H7 (cell line): ENCODE data around the gene ABHD2. TPM values are rescaled to one million over a fixed set of nuclear protein-coding genes. Genes with fewer than 3 reads are reported as not detected.
"Not testable (repeated sequence)": the region's sequence is repeated elsewhere in the genome, so short reads cannot be mapped to it uniquely, and the experiment has no call there.

ENCODE experiments used
- DNase-seq: peaks from one replicate; pipeline ENCODE4 v3.0.0; 2012
- H3K27me3 ChIP-seq: 2 replicates; pipeline ENCODE4 v1.6.0; 2011; ENCODE audit warnings: mild to moderate bottlenecking, low read length; ENCODE audit not compliant: control insufficient read depth, insufficient read depth
- H3K36me3 ChIP-seq: replicated peaks from 2 replicates; pipeline ENCODE4 v1.5.1; 2011; ENCODE audit warnings: low read length; ENCODE audit not compliant: control insufficient read depth, insufficient read depth
- H3K4me3 ChIP-seq: 2 replicates; pipeline ENCODE4 v1.5.1; 2011; ENCODE audit warnings: low read depth, mild to moderate bottlenecking, control low read depth, low read length, moderate library complexity; ENCODE audit not compliant: insufficient read depth
- total RNA-seq: library from RNA; depleted of rRNA; stranded (reverse); fragments of >200 nt; shearing (Covaris generic); gene quantifications from 2 replicates; pipeline ENCODE4 v1.2.3, GENCODE V29; 2014

The ABHD2 gene
- total RNA-seq, 1 experiment from 2014 or later, result 14.9 TPM

DNA sequence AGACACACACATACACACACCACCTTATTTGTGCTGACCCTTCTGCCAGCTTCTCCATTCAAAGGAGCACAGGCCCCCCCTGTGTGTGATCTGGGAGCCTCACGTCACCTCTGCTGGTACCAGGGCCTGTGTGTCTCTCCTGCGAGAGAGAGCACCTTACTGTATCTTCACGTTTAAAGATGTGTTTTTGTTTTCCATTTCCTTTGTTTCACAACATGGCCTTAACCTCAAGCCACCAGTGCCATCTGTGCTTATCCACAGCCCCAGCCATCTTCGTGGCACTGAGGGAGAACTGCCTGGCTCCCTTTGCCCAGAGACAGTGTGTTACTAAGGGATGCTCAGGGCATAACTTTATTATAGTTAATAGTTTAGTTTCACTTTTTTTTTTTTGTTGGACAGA, 52.3 kb downstream of the ABHD2 start:
- H3K36me3 ChIP-seq, result no peaks in the 10 kb centered on the region
- DNase-seq, result no peak
- no peak overlapping the region for H3K4me3 ChIP-seq
- no peaks in the 10 kb centered on the region for H3K27me3 ChIP-seq

DNA sequence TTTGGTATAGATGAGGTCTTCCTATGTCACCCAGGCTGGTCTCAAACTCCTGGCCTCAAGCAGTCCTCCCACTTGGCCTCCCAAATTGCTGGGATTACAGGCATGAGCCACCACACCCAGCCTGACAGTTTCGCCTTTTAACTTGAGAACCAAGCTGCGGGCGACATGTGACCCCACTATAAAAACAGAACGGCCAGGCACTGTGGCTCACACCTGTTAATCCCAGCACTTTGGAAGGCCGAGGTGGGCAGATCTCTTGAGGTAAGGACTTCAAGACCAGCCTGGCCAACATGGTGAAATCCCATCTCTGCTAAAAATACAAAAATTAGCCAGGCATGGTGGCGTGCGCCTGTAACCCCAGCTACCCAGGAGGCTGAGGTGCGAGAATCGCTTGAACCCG, 52.9 kb downstream of the ABHD2 start:
- not testable (repeated sequence) for H3K27me3 ChIP-seq, DNase-seq, H3K36me3 ChIP-seq, H3K4me3 ChIP-seq

DNA sequence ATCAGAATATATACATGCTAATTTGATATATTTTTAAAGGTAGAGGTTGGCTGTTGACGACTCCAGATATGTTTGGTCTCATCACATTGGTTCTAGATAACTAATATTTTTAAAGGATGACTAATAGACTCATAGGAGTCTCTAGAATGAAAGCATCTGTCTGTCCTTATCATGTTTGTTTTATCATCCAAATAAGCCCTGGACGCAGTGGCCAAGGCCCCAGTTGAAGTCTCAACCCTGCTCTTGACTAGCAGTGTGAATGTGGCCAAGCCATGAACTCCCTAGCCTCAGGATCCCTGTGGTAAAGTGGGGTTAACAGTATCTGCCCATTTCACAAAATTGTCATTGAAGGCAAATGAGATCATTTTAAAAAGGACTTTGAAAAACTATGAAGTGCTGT, 53.6 kb downstream of the ABHD2 start:
- Histone ChIP-seq H3K4me3 (no peak overlapping the region), H3K36me3 (no peaks in the 10 kb centered on the region), H3K27me3 (no peaks in the 10 kb centered on the region)
- DNase-seq, result no peak

DNA sequence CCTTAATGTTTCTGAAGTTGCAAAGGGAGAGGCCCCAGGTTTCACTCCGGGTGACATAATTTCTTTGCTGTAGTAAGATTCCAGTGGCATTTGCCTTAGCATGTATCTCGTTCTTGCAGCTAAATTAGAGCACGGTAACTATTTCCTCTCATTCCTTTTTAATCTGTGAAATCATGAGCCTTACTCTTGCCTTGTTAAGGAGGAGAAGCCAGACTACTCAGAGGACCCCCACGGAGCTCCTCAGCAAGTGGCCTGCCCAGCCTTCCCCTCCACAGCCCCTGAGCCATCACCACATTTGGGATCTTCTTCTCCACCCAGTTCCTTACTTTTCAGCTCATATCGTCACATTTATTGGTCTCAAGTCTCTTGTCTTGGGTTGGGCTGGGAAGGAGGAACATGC, 54.2 kb downstream of the ABHD2 start:
- Histone ChIP-seq H3K27me3 (no peaks in the 10 kb centered on the region), H3K4me3 (no peak overlapping the region), H3K36me3 (no peaks in the 10 kb centered on the region)
- no peak for DNase-seq

DNA sequence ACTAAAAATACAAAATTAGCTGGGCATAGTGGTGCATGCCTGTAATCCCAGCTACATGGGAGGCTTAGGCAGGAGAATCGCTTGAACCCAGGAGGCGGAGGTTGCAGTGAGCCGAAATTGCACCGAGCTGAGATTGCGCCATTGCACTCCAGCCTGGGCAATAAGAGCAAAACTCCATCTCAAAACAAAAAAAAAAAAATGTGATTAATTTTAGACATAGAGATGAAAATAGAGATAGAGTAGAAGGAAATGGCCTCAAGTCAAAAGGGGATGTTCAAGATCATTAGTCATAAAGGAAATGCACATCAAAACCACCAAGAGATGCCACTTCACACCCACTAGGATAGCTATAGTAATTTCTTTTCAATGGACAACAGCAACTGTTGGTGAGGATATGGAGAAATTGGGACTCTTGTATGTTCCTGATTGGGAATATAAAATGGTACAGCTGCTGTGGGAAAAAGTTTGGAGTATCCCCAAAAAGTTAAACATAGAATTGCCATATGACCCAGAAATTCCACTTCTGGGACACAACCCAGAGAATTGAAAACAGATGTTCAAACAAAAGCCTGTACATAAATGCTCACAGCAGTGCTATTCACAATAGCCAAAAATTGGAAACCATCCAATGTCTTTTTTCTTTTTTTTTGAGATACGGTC, 55.4 kb downstream of the ABHD2 start:
- Histone ChIP-seq H3K36me3 (no peaks in the 10 kb centered on the region), H3K4me3 (no peak overlapping the region), H3K27me3 (no peaks in the 10 kb centered on the region)
- no peak for DNase-seq

DNA sequence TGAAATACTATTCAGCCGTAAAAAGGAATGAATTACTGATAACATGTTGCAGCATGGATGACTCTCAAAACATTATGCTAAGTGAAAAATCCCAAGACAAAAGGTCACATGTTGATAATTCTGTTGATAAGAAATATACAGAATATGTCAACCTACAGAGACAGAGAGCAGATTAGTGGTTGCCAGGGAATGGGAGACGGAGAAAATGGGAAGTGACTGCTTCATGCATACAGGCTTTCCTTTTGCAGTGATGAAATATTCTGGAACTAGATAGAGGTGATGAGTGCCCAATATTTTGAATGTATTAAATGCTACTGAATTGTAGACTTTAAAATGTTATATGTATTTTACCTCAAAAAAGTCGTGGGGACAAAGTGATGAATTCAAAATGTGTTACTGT, 56.2 kb downstream of the ABHD2 start:
- Histone ChIP-seq H3K4me3 (no peak overlapping the region), H3K27me3 (no peaks in the 10 kb centered on the region), H3K36me3 (no peaks in the 10 kb centered on the region)
- DNase-seq, result no peak

DNA sequence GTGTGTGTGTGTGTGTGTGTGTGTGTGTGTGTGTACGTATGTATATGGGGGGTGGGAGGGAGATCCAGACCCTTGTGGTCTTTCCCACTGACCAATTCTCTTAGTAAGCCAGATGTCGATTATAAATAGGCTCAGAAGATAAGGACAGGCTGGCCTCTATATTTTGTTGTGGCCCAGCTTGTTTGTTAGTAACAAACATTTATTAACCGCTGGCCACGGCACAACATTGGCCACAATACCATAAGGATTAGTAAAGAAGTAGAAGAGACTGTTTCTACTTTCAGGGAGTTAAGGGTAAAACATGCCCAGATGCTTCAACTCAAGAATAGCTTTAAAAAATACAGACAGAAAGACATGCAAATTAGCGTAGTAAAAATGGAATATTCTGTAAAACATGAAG, 58.1 kb downstream of the ABHD2 start:
- no peak for DNase-seq
- Histone ChIP-seq H3K27me3 (no peaks in the 10 kb centered on the region), H3K4me3 (no peak overlapping the region), H3K36me3 (no peaks in the 10 kb centered on the region)

DNA sequence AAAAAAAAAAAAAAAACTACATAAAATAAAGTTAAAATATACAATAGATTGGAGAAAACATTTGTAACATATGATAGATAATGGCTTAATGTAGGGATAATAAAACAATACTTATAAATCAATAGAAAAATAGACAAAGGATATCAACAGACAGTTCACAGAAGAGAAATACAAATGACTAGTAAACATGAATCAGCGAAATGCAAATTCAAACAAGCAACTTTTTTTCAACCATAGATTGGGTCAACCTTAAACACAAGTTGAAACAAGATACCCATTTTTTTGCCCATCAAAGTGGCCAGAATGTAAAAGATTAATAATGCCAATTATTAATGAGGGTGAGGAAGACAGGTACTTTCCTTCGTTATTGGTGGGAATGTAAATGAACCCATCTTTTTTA, 59.9 kb downstream of the ABHD2 start:
- Histone ChIP-seq H3K27me3 (no peaks in the 10 kb centered on the region), H3K36me3 (peaks cover 1% of the 10 kb centered on the region; the same call in 1 of the 2 replicates)
- DNase-seq, result no peak

DNA sequence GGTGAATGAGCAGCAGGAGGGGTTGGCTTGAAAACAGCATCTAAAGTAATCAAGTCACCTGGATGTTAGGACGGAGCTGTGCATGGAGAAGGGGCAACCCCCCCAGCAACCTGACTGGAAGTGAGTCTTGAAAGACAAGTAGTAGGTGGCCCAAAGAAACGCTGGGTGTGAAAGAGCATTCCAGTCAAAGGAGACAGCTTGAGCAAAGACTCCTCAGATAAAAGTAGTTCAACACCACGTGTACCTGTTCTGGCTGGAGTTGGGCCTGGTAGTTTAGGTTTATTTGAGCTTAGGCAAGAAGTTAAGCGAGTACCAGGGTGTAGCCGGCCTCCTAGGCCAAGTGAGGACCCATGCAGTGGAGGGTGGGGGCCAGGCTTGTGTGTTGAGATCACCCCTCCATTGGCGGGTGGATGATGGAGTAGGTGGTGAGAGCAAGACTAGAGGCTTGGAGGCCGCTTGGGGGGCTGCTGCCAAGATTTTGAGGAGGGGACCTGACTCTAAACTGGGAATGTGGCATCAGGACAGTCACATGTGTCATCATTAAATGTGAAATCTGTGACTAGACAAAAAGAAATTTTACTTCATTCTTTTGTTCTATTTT, 61.3 kb downstream of the ABHD2 start:
- no peaks in the 10 kb centered on the region for H3K27me3 ChIP-seq
- H3K4me3 ChIP-seq, result no peak overlapping the region
- peaks cover 1% of the 10 kb centered on the region; the same call in 1 of the 2 replicates for H3K36me3 ChIP-seq
- no peak for DNase-seq

More for the DNA sequence above, 59.9 kb downstream of the ABHD2 start:
- H3K4me3 ChIP-seq, result no peak overlapping the region

DNA sequence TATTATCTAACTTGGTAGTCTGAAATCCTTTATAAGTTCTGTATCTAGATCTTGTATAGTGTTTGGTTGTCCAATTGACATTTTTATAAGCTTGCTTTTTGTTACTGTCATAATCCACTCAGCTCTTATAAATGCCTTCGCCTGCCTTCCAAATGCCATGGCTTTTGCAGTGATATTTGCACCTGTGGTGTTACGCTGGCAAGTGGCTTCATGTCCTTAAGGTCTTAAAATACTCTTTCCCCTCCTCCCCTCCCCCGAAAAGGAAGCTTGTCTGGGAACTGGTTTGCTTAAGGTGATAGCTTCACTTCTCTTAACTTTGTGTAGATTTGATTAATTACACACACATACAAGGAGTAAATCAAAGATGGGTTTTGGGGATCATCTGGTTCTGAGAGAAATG, 62.0 kb downstream of the ABHD2 start:
- no peaks in the 10 kb centered on the region for H3K27me3 ChIP-seq
- H3K4me3 ChIP-seq, result no peak overlapping the region
- DNase-seq, result no peak
- H3K36me3 ChIP-seq, result peaks cover 1% of the 10 kb centered on the region; the same call in 1 of the 2 replicates

DNA sequence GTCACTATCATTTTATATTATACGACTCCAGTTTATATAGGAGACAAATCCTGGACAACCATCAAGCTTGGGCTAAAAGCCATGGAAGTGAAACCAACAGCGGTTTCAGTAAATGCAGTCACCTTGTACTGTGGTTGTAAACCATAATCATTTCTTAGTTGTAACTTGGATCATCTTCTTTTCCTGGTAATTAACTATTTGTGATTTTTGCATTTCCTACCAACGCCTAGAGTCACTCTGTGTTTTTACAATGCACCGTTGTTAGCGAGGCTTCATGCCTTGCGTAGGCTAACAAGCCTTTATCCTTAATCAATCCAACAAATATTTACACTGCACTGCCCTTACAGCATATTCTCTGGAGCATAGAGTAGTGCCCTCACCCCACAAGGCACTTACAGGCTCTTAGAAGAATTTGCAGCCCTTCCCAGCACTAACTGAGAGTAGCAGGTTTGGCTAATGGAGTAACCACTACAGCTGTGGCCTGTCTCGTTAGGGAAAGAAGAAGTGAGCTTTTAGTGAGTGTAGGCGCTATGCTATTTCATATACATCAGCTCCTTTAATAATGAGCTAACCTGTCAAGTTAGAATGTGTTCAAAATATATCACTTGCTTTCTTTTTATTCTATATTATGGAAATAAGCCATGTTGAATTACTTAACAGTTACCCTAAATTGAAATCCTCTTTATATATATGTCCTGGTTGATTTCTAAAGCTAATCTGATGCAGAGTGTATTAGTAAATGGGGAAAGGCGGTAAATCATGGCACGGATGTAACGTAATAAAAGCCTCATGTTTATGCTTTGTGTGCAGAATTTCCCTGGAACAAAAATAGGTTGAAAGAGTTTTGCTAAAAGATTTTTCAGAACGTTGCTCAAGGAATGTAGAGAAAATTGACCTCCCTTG, 62.8 kb downstream of the ABHD2 start:
- Histone ChIP-seq H3K4me3 (no peak overlapping the region), H3K27me3 (no peaks in the 10 kb centered on the region), H3K36me3 (peaks cover 1% of the 10 kb centered on the region; the same call in 1 of the 2 replicates)
- DNase-seq, result no peak

DNA sequence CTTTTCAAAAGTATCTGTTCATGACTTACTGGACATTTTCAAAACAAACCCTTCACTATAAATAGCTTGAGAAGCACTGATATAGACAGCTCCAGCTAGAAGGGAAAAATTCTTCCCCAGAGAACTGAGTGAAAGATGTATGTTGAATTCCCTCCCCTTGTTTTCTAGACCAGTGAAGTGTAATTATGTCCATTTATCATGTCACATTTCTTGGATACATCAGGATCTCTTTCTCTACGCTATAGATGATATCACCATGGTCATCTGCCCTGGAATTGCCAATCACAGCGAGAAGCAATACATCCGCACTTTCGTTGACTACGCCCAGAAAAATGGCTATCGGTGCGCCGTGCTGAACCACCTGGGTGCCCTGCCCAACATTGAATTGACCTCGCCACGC, 66.9 kb downstream of the ABHD2 start:
- Histone ChIP-seq H3K36me3 (peaks cover 1% of the 10 kb centered on the region), H3K4me3 (no peak overlapping the region), H3K27me3 (no peaks in the 10 kb centered on the region)
- DNase-seq, result no peak

DNA sequence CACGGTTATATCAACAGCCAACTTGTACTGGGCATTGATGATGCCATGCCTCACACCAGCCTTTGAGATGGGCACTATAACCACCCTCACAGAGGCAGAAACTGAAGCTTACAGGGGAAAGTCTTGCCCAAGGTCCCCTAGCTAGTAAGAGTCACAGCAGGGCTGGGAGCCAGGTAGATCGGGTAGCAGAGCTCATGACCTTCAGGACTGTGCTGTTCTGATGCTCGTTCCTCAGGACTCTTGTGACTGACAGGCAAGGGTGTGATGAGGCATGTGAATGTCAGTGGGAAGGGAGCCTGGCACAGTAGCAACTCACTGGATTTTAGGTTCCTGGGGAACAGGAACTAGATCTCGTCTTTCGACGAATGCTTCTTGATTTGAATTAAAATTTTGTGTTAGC, 67.4 kb downstream of the ABHD2 start:
- H3K27me3 ChIP-seq, result no peaks in the 10 kb centered on the region
- peaks cover 1% of the 10 kb centered on the region for H3K36me3 ChIP-seq
- H3K4me3 ChIP-seq, result no peak overlapping the region
- DNase-seq, result no peak

DNA sequence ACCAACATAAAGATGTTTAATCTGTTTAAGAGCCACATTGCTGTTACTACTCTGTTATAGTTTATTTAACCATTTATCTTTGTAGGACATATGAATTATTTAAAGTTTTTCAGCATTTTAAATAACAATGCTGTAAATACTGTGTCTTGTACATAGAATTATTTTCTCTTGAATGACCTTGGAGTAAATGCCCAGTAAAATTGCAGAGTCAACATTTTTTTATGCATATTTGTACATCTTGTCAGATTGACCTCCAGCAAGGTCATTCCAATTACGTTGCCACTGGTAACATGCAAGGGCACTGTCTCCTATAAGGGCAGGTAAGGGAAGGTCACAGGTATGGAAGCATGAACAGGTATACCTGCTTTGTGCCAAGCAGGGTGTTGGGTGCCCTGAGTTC, 68.8 kb downstream of the ABHD2 start:
- Histone ChIP-seq H3K4me3 (no peak overlapping the region), H3K27me3 (no peaks in the 10 kb centered on the region), H3K36me3 (no peaks in the 10 kb centered on the region; the same call in none of the 2 replicates)
- DNase-seq, result no peak
